HCT116 (cell line): ENCODE data around the gene ZNF414. TPM values are rescaled to one million over a fixed set of nuclear protein-coding genes. Genes with fewer than 3 reads are reported as not detected.

ENCODE experiments used
- ATAC-seq: fragments of 200-7000 bp; cut with Tn5 transposase; 2 replicates; pipeline ENCODE4 v1.9.1; 2020; ENCODE audit warnings: mild to moderate bottlenecking, moderate library complexity
- BruUV-seq: library from RNA; stranded (reverse); fragments of 400-500 nt; replicated peaks from 2 replicates; lab custom pipeline; 2021; lab: Mats Ljungman, UMichigan
- CTCF ChIA-PET: fragments of 300-600 bp; sonication (Branson Sonifier 250); formaldehyde crosslinking; loops from one replicate; lab custom pipeline; 2021; ENCODE audit warnings: antibody characterized with exemption; lab: Charles Lee
- POLR2A ChIA-PET: fragments of 300-600, 350-600 bp; sonication (Branson Sonifier 250); formaldehyde crosslinking; loops from one replicate; lab custom pipeline; 2021; ENCODE audit warnings: antibody characterized with exemption; lab: Charles Lee
- RAD21 ChIA-PET, 2 experiments: fragments of 300-600 bp; sonication (Branson Sonifier 250); formaldehyde crosslinking; loops; one replicate each; lab custom pipeline; 2023; ENCODE audit warnings: low total read pairs in 2 of 2; ENCODE audit not compliant: uncharacterized antibody in 2 of 2, unreplicated experiment in 2 of 2, low non-redundant PET in 1 of 2; lab: Charles Lee
- DNase-seq: peaks from one replicate; pipeline ENCODE4 v3.0.0-alpha.2; 2010; ENCODE audit warnings: low read depth, low spot score
- H2AFZ ChIP-seq: fragments of 200-600 bp; shearing (Covaris generic), sonication (generic); 2 replicates; pipeline ENCODE4 v1.6.1; 2017; ENCODE audit warnings: low read depth, mixed run types, mixed read lengths, antibody characterized with exemption, low read length; ENCODE audit not compliant: poor library complexity, severe bottlenecking
- H3K27ac ChIP-seq: 2 replicates; pipeline ENCODE4 v1.5.1; 2012; ENCODE audit warnings: low read depth, low read length
- H3K27me3 ChIP-seq: fragments of 200-600 bp; sonication (generic); 2 replicates; pipeline ENCODE4 v1.6.1; 2016; ENCODE audit warnings: mixed run types, low read length, mixed read lengths; ENCODE audit not compliant: insufficient read depth
- H3K36me3 ChIP-seq, 2 experiments: fragments of 200-500 bp in 1 of 2; fragments of 200-600 bp in 1 of 2; sonication (Bioruptor generic) in 1 of 2; sonication (generic) in 1 of 2; 2 replicates each; pipeline versions ENCODE4 v1.5.1 to v1.6.1; 2014 to 2016; ENCODE audit warnings: low read length in 2 of 2, inconsistent platforms in 1 of 2, mixed read lengths in 1 of 2, mixed run types in 1 of 2; ENCODE audit not compliant: insufficient read depth in 2 of 2, control insufficient read depth in 1 of 2
- H3K4me1 ChIP-seq, 2 experiments: fragments of 200-600 bp in 1 of 2; sonication (generic) in 1 of 2; 2 replicates each; pipeline versions ENCODE4 v1.5.1 to v1.6.1; 2012 to 2017; ENCODE audit warnings: low read length in 2 of 2, inconsistent platforms in 1 of 2, mild to moderate bottlenecking in 1 of 2, mixed read lengths in 1 of 2, mixed run types in 1 of 2, moderate library complexity in 1 of 2; ENCODE audit not compliant: insufficient read depth in 2 of 2, control insufficient read depth in 1 of 2
- H3K4me2 ChIP-seq: fragments of 200-600 bp; sonication (generic); 2 replicates; pipeline ENCODE4 v1.6.1; 2017; ENCODE audit warnings: mixed run types, low read length, mixed read lengths
- H3K4me3 ChIP-seq, 2 experiments: fragments of 200-600 bp in 1 of 2; sonication (generic) in 1 of 2; replicated peaks in 1 of 2; 2 replicates each; pipeline ENCODE4 v1.5.1; 2011 to 2016; ENCODE audit warnings: low read length in 2 of 2, control low read depth in 1 of 2, low read depth in 1 of 2, mild to moderate bottlenecking in 1 of 2, mixed read lengths in 1 of 2, mixed run types in 1 of 2
- H3K79me2 ChIP-seq: fragments of 200-600 bp; sonication (generic); 2 replicates; pipeline ENCODE4 v1.6.1; 2017; ENCODE audit warnings: mild to moderate bottlenecking, mixed run types, low read length, moderate library complexity, mixed read lengths; ENCODE audit not compliant: insufficient read depth
- H3K9ac ChIP-seq: fragments of 200-600 bp; sonication (generic); 2 replicates; pipeline ENCODE4 v1.6.1; 2016; ENCODE audit warnings: low read length, mixed read lengths
- H3K9me2 ChIP-seq: fragments of 200-600 bp; sonication (generic), shearing (Covaris generic); 2 replicates; pipeline ENCODE4 v1.6.1; 2017; ENCODE audit warnings: mixed run types, mild to moderate bottlenecking, moderate library complexity; ENCODE audit not compliant: insufficient read depth
- H3K9me3 ChIP-seq, 2 experiments: fragments of 200-500 bp in 1 of 2; fragments of 200-600 bp in 1 of 2; sonication (Bioruptor generic) in 1 of 2; sonication (generic) in 1 of 2; 2 replicates each; pipeline ENCODE4 v1.6.1; 2014 to 2017; ENCODE audit warnings: low read length in 2 of 2, mixed read lengths in 2 of 2, inconsistent platforms in 1 of 2, low read depth in 1 of 2, mild to moderate bottlenecking in 1 of 2, mixed run types in 1 of 2, moderate library complexity in 1 of 2; ENCODE audit not compliant: control insufficient read depth in 1 of 2, insufficient read depth in 1 of 2
- H4K20me1 ChIP-seq: fragments of 200-600 bp; sonication (generic), shearing (Covaris generic); 2 replicates; pipeline ENCODE4 v1.6.1; 2017; ENCODE audit warnings: mixed run types, mild to moderate bottlenecking, moderate library complexity; ENCODE audit not compliant: insufficient read depth
- ATF3 ChIP-seq: IDR thresholded peaks from 2 replicates; pipeline ENCODE4 v1.6.1; 2012
- CEBPB ChIP-seq: IDR thresholded peaks from 2 replicates; pipeline ENCODE4 v1.6.1; 2012; ENCODE audit warnings: low read depth
- EGR1 ChIP-seq: IDR thresholded peaks from 2 replicates; pipeline ENCODE4 v1.6.1; 2012; ENCODE audit warnings: low read depth
- ELF1 ChIP-seq: IDR thresholded peaks from 2 replicates; pipeline ENCODE4 v1.6.1; 2012; ENCODE audit warnings: low read depth, borderline replicate concordance
- EZH2 ChIP-seq: fragments of 200-600 bp; sonication (generic); IDR thresholded peaks from 2 replicates; pipeline ENCODE4 v1.6.1; 2017; ENCODE audit warnings: antibody characterized with exemption, mixed run types
- EZH2phosphoT487 ChIP-seq: fragments of 200-600 bp; IDR thresholded peaks from 2 replicates; pipeline ENCODE4 v1.6.1; 2018; ENCODE audit warnings: antibody characterized with exemption, borderline replicate concordance
- FOSL1 ChIP-seq: IDR thresholded peaks from 2 replicates; pipeline ENCODE4 v1.6.1; 2012; ENCODE audit warnings: low read depth
- MAX ChIP-seq: IDR thresholded peaks from 2 replicates; pipeline ENCODE4 v1.6.1; 2012
- POLR2A ChIP-seq: IDR thresholded peaks from 2 replicates; pipeline ENCODE4 v1.7.0; 2011; ENCODE audit warnings: borderline replicate concordance; ENCODE audit not compliant: insufficient read depth, insufficient read length; ENCODE audit errors: extremely low read depth
- RAD21 ChIP-seq: IDR thresholded peaks from 2 replicates; pipeline ENCODE4 v1.6.1; 2012; ENCODE audit warnings: low read depth, mild to moderate bottlenecking
- REST ChIP-seq: IDR thresholded peaks from 2 replicates; pipeline ENCODE4 v1.6.1; 2012; ENCODE audit warnings: low read depth
- SIN3A ChIP-seq: IDR thresholded peaks from 2 replicates; pipeline ENCODE4 v1.6.1; 2012; ENCODE audit warnings: low read depth
- SP1 ChIP-seq: IDR thresholded peaks from 2 replicates; pipeline ENCODE4 v1.6.1; 2012; ENCODE audit warnings: low read depth
- SRF ChIP-seq: IDR thresholded peaks from 2 replicates; pipeline ENCODE4 v1.6.1; 2012; ENCODE audit warnings: low read depth
- TCF7L2 ChIP-seq: IDR thresholded peaks from 2 replicates; pipeline ENCODE4 v1.7.0; 2011; ENCODE audit warnings: borderline replicate concordance, inconsistent platforms; ENCODE audit not compliant: insufficient read depth, insufficient read length; ENCODE audit errors: extremely low read depth
- ZBTB33 ChIP-seq: IDR thresholded peaks from 2 replicates; pipeline ENCODE4 v1.6.1; 2011; ENCODE audit warnings: mild to moderate bottlenecking, low read length, moderate library complexity; ENCODE audit not compliant: insufficient replicate concordance; ENCODE audit errors: extremely low read depth
- ZNF274 ChIP-seq: fragments of 200-500 bp; sonication (Bioruptor generic); IDR thresholded peaks from 2 replicates; pipeline ENCODE4 v1.6.1; 2014; ENCODE audit warnings: mild to moderate bottlenecking, low read depth, low read length, inconsistent platforms
- intact Hi-C: fragments of 100-400 bp; cut with micrococcal nuclease; formaldehyde crosslinking; loops from 2 replicates; pipeline ENCODE4 v1.10.0; 2022
- total RNA-seq: library from RNA; stranded (reverse); gene quantifications from one replicate; pipeline ENCODE4 v1.2.1, GENCODE V29; 2021; ENCODE audit not compliant: unreplicated experiment

ZNF414 gene
- total RNA-seq, 1 experiment from 2014 or later, result 31.9 TPM

GRCh38 chr19:8498295-8498694 lies 15.7 kb downstream of the ZNF414 start:
- POLR2A ChIA-PET, result no interaction called here
- no peak for TF ChIP-seq MAX
- TF ChIP-seq EZH2, result no peak
- TF ChIP-seq SP1, result no peak
- TF ChIP-seq ZNF274, result no peak
- no peak for TF ChIP-seq POLR2A
- no peak for TF ChIP-seq EZH2phosphoT487
- TF ChIP-seq RAD21, result no peak
- no peak for TF ChIP-seq ATF3
- TF ChIP-seq CEBPB, result no peak
- TF ChIP-seq ELF1, result no peak
- no peak for TF ChIP-seq REST
- TF ChIP-seq EGR1, result no peak
- TF ChIP-seq FOSL1, result no peak
- TF ChIP-seq TCF7L2, result no peak
- TF ChIP-seq SIN3A, result no peak
- no peak for TF ChIP-seq ZBTB33
- no peak for TF ChIP-seq SRF
- DNase-seq (no peak), ATAC-seq (no peak)
- no peak overlapping the region for H3K4me3 ChIP-seq
- BruUV-seq, result no TSS peak
- H3K9ac ChIP-seq, result no peak overlapping the region
- no peaks in the 10 kb centered on the region for H3K27me3 ChIP-seq
- H2AFZ ChIP-seq, result no peak overlapping the region
- H3K36me3 ChIP-seq, result no peaks in the 10 kb centered on the region
- H3K4me2 ChIP-seq, result no peak overlapping the region
- RAD21 ChIA-PET, result no interaction called here
- CTCF ChIA-PET, result no interaction called here
- intact Hi-C loops, result no loop called here
- H3K9me3 ChIP-seq, result no peaks in the 10 kb centered on the region
- H3K4me1 ChIP-seq, result peaks cover 0 to 3% of the 10 kb centered on the region in 2 experiments; a peak in 1 of 4 replicates
- no peaks in the 10 kb centered on the region for H3K79me2 ChIP-seq
- H3K9me2 ChIP-seq, result no peaks in the 10 kb centered on the region
- H3K27ac ChIP-seq, result no peak overlapping the region
- no peaks in the 10 kb centered on the region for H4K20me1 ChIP-seq
